ENCODE measurements around the gene ERO1B. TPM values are rescaled to one million over a fixed set of nuclear protein-coding genes. Genes with fewer than 3 reads are reported as not detected.

ERO1B gene
- total RNA-seq, 1 experiment from 2014 or later = not detected

DNA sequence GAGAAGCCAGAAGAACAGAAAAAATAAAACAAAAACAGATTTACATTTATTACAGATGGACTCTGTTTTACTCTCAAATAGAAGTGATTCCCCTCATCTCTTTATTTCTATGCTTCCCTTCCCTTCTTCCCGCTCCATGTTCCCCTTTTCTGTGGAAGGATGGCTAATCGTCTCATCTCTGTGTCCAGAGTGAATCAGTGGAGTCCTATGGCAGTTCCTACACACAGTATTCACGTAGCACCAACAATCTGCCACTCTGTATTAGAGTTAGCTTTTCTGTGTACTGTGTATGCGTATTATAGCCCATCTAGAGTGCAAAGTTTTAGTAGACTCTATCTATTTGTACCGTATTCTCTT, 6.8 kb upstream of the ERO1B start:
- Histone ChIP-seq H3K27ac (no peak overlapping the region), H3K9me2 (ENCODE audit: insufficient read depth) (no peaks in the 10 kb centered on the region), H3F3A (ENCODE audit: insufficient read depth, low read depth) (no peaks in the 10 kb centered on the region), H3K36me3 (ENCODE audit: low read depth) (no peaks in the 10 kb centered on the region), H3K27me3 (ENCODE audit: insufficient read depth, low read depth) (no peaks in the 10 kb centered on the region), H3K4me1 (replicated peaks; ENCODE audit: insufficient read depth) (no peaks in the 10 kb centered on the region), H3K4me3 (no peak overlapping the region), H3K9me3 (ENCODE audit: insufficient read depth, low read depth) (no peaks in the 10 kb centered on the region), H3K4me2 (no peak overlapping the region), H3K79me2 (ENCODE audit: low read depth) (no peaks in the 10 kb centered on the region), H2AFZ (no peak overlapping the region), H4K20me1 (ENCODE audit: insufficient read depth) (no peaks in the 10 kb centered on the region)
- no peak for DNase-seq
- CTCF ChIA-PET = no interaction called here
- POLR2A ChIA-PET (ENCODE audit: unreplicated experiment) = no interaction called here
- TF ChIP-seq EZH2 (IDR thresholded peaks at IDR 0.05; ENCODE audit: low read depth) = no peak
- TF ChIP-seq, protein P1, sequence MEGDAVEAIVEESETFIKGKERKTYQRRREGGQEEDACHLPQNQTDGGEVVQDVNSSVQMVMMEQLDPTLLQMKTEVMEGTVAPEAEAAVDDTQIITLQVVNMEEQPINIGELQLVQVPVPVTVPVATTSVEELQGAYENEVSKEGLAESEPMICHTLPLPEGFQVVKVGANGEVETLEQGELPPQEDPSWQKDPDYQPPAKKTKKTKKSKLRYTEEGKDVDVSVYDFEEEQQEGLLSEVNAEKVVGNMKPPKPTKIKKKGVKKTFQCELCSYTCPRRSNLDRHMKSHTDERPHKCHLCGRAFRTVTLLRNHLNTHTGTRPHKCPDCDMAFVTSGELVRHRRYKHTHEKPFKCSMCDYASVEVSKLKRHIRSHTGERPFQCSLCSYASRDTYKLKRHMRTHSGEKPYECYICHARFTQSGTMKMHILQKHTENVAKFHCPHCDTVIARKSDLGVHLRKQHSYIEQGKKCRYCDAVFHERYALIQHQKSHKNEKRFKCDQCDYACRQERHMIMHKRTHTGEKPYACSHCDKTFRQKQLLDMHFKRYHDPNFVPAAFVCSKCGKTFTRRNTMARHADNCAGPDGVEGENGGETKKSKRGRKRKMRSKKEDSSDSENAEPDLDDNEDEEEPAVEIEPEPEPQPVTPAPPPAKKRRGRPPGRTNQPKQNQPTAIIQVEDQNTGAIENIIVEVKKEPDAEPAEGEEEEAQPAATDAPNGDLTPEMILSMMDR (conservative IDR thresholded peaks at IDR 0.05) = no peak
- intact Hi-C loops (cut with micrococcal nuclease; ENCODE audit: unreplicated experiment) = no loop called here
- BruUV-seq (replicated peaks) = no TSS peak

DNA sequence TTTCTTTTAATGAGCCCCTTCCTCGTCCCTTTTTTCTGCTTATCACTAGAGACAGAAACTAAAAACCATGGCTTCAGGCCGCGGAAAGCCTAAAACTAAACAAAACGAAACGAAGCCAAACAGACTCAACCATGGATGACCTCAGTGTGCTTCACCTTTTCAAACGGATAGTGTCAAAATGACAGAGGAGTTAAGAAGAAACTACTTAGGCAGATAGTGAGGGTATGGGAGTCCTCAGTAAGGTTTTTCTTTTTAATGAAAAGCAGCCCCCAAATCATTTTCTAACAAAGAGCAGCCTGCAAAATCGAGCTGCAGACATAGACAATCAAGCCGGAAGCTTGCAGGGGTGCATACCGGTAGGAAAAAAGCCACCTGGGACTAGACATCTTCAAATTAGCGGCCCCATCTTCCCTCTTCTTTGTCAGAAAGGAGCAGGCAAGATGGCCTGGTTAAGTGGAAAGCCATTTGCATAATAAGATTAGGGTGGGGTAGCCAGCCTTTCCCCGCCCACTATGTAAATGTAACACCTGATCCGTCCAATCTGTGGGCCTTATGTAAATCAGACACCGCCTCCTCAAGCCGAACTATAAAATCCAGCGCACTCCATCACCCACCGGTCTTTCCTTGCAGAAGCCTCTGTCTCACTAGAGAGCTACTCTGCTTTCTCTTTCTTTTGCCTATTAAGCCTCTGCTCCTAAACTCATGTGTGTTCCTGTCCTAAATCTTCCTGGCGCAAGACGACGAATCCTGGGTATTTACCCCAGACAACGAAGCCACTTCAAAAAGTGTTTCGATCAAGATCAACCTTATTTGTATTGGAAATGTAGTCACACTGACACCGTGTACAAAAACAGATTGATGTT, 6.2 kb upstream of the ERO1B start:
- no peaks in the 10 kb centered on the region for H3K9me2 ChIP-seq (ENCODE audit: insufficient read depth)
- no peak overlapping the region for H3K27ac ChIP-seq
- no peaks in the 10 kb centered on the region for H3K27me3 ChIP-seq (ENCODE audit: insufficient read depth, low read depth)
- H3K79me2 ChIP-seq (ENCODE audit: low read depth) = no peaks in the 10 kb centered on the region
- ChIA-PET POLR2A (ENCODE audit: unreplicated experiment) (no interaction called here), CTCF (no interaction called here)
- H3K4me1 ChIP-seq (replicated peaks; ENCODE audit: insufficient read depth) = no peaks in the 10 kb centered on the region
- no TSS peak for BruUV-seq (replicated peaks)
- no peaks in the 10 kb centered on the region for H4K20me1 ChIP-seq (ENCODE audit: insufficient read depth)
- TF ChIP-seq, protein P1 (conservative IDR thresholded peaks at IDR 0.05) = no peak
- no peak for TF ChIP-seq EZH2 (IDR thresholded peaks at IDR 0.05; ENCODE audit: low read depth)
- no peak overlapping the region for H3K4me3 ChIP-seq
- H3K9me3 ChIP-seq (ENCODE audit: insufficient read depth, low read depth) = no peaks in the 10 kb centered on the region
- no peak overlapping the region for H3K4me2 ChIP-seq
- no peaks in the 10 kb centered on the region for H3F3A ChIP-seq (ENCODE audit: insufficient read depth, low read depth)
- no peak overlapping the region for H2AFZ ChIP-seq
- no peak for DNase-seq
- intact Hi-C loops (cut with micrococcal nuclease; ENCODE audit: unreplicated experiment) = no loop called here
- H3K36me3 ChIP-seq (ENCODE audit: low read depth) = no peaks in the 10 kb centered on the region

DNA sequence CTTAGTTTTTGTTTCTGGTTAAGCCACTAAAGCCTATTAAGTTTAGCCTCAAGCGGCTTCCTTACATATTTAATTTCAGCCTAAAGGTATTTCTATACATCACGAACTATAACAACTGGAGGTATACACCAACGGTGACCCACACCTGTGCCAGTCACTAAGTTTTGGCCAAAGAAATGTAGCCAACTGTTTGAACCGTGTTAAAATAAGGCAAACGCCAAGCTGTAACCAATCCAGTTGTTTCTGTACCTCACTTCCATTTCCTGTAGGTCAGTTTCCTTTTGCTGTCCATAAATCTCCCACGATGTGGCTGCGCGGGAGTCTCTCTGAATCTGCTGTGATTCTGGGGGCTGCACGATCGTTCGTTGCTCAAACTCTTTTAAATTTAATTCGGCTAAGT, 5.6 kb upstream of the ERO1B start:
- H3K4me3 ChIP-seq = no peak overlapping the region
- no TSS peak for BruUV-seq (replicated peaks)
- no peaks in the 10 kb centered on the region for H3K9me3 ChIP-seq (ENCODE audit: insufficient read depth, low read depth)
- no peak overlapping the region for H3K27ac ChIP-seq
- no peak overlapping the region for H3K4me2 ChIP-seq
- H3K9me2 ChIP-seq (ENCODE audit: insufficient read depth) = no peaks in the 10 kb centered on the region
- no peaks in the 10 kb centered on the region for H4K20me1 ChIP-seq (ENCODE audit: insufficient read depth)
- POLR2A ChIA-PET (ENCODE audit: unreplicated experiment) = no interaction called here
- no peak for TF ChIP-seq EZH2 (IDR thresholded peaks at IDR 0.05; ENCODE audit: low read depth)
- TF ChIP-seq, protein P1 (conservative IDR thresholded peaks at IDR 0.05) = no peak
- intact Hi-C loops (cut with micrococcal nuclease; ENCODE audit: unreplicated experiment) = no loop called here
- CTCF ChIA-PET = no interaction called here
- no peak for DNase-seq
- H3K27me3 ChIP-seq (ENCODE audit: insufficient read depth, low read depth) = no peaks in the 10 kb centered on the region
- H3K36me3 ChIP-seq (ENCODE audit: low read depth) = no peaks in the 10 kb centered on the region
- no peaks in the 10 kb centered on the region for H3K4me1 ChIP-seq (replicated peaks; ENCODE audit: insufficient read depth)
- no peak overlapping the region for H2AFZ ChIP-seq
- no peaks in the 10 kb centered on the region for H3F3A ChIP-seq (ENCODE audit: insufficient read depth, low read depth)
- no peaks in the 10 kb centered on the region for H3K79me2 ChIP-seq (ENCODE audit: low read depth)
